H9 (cell line): Measurements from ENCODE around the gene TRIM9. TPM values are rescaled to one million over a fixed set of nuclear protein-coding genes. Genes with fewer than 3 reads are reported as not detected.

Source experiments
- DNase-seq: peaks from one replicate; pipeline ENCODE4 v3.0.0-alpha.2; 2017
- H2AFZ ChIP-seq: one replicate; pipeline ENCODE4 v1.6.1; 2013; ENCODE audit warnings: mild to moderate bottlenecking, low read length, control low read depth, moderate library complexity
- H2AK5ac ChIP-seq: 2 replicates; pipeline ENCODE4 v1.6.1; 2013; ENCODE audit warnings: low read length, control low read depth, mixed read lengths; ENCODE audit not compliant: insufficient read length
- H2BK120ac ChIP-seq: one replicate; pipeline ENCODE4 v1.6.1; 2013; ENCODE audit warnings: low read depth, mild to moderate bottlenecking, low read length, control low read depth, inconsistent platforms; ENCODE audit not compliant: poor library complexity, severe bottlenecking
- H2BK12ac ChIP-seq: 2 replicates; pipeline ENCODE4 v1.6.1; 2013; ENCODE audit warnings: low read length, control low read depth, mixed read lengths, low read depth; ENCODE audit not compliant: insufficient read length
- H2BK15ac ChIP-seq: 2 replicates; pipeline ENCODE4 v1.6.1; 2013; ENCODE audit warnings: low read depth, low read length, control low read depth
- H2BK20ac ChIP-seq: one replicate; pipeline ENCODE4 v1.6.1; 2013; ENCODE audit warnings: low read depth, mild to moderate bottlenecking, low read length, control low read depth, inconsistent platforms; ENCODE audit not compliant: poor library complexity, severe bottlenecking
- H2BK5ac ChIP-seq: 2 replicates; pipeline ENCODE4 v1.6.1; 2013; ENCODE audit warnings: low read length, control low read depth, mixed read lengths; ENCODE audit not compliant: insufficient read length
- H3K14ac ChIP-seq: 2 replicates; pipeline ENCODE4 v1.6.1; 2013; ENCODE audit warnings: low read length, control low read depth; ENCODE audit not compliant: insufficient read depth
- H3K18ac ChIP-seq: 2 replicates; pipeline ENCODE4 v1.6.1; 2013; ENCODE audit warnings: low read depth, mild to moderate bottlenecking, mixed read lengths, low read length, control low read depth; ENCODE audit not compliant: insufficient read length
- H3K23ac ChIP-seq: 2 replicates; pipeline ENCODE4 v1.6.1; 2013; ENCODE audit warnings: low read length, control low read depth, mixed read lengths, low read depth; ENCODE audit not compliant: insufficient read length
- H3K23me2 ChIP-seq: 2 replicates; pipeline ENCODE4 v1.6.1; 2013; ENCODE audit warnings: low read depth, mild to moderate bottlenecking, mixed read lengths, low read length, control low read depth; ENCODE audit not compliant: insufficient read length, poor library complexity, severe bottlenecking
- H3K27ac ChIP-seq: 2 replicates; pipeline ENCODE4 v1.5.1; 2013; ENCODE audit warnings: low read length, control low read depth, mixed read lengths, low read depth; ENCODE audit not compliant: insufficient read length
- H3K27me3 ChIP-seq: 2 replicates; pipeline ENCODE4 v1.6.1; 2013; ENCODE audit warnings: low read length, control low read depth, inconsistent platforms; ENCODE audit not compliant: insufficient read depth
- H3K4ac ChIP-seq: 2 replicates; pipeline ENCODE4 v1.6.1; 2013; ENCODE audit warnings: low read depth, mild to moderate bottlenecking, control low read depth, inconsistent platforms, low read length, moderate library complexity
- H3K4me1 ChIP-seq: 2 replicates; pipeline ENCODE4 v1.6.1; 2013; ENCODE audit warnings: low read length, control low read depth, inconsistent platforms; ENCODE audit not compliant: insufficient read depth
- H3K4me2 ChIP-seq: 2 replicates; pipeline ENCODE4 v1.6.1; 2013; ENCODE audit warnings: low read length, control low read depth, mixed read lengths; ENCODE audit not compliant: insufficient read length, insufficient read depth
- H3K56ac ChIP-seq: 2 replicates; pipeline ENCODE4 v1.6.1; 2013; ENCODE audit warnings: low read depth, mild to moderate bottlenecking, mixed read lengths, low read length, control low read depth; ENCODE audit not compliant: insufficient read length
- H3K79me1 ChIP-seq: 2 replicates; pipeline ENCODE4 v1.6.1; 2013; ENCODE audit warnings: low read depth, mild to moderate bottlenecking, moderate library complexity, low read length, control low read depth, inconsistent platforms; ENCODE audit not compliant: insufficient read depth, poor library complexity, severe bottlenecking
- H3K79me2 ChIP-seq: 2 replicates; pipeline ENCODE4 v1.6.1; 2013; ENCODE audit warnings: low read length, control low read depth, inconsistent platforms; ENCODE audit not compliant: insufficient read depth
- H3K9ac ChIP-seq: 2 replicates; pipeline ENCODE4 v1.6.1; 2013; ENCODE audit warnings: low read length, control low read depth, mixed read lengths; ENCODE audit not compliant: insufficient read length; ENCODE audit errors: extremely low read depth
- H3K9me3 ChIP-seq: one replicate; pipeline ENCODE4 v1.6.1; 2013; ENCODE audit warnings: low read depth, low read length, inconsistent platforms; ENCODE audit not compliant: control insufficient read depth
- H3T11ph ChIP-seq: one replicate; pipeline ENCODE4 v1.6.1; 2013; ENCODE audit warnings: mild to moderate bottlenecking, low read length, control low read depth, inconsistent platforms
- H4K20me1 ChIP-seq: one replicate; pipeline ENCODE4 v1.6.1; 2013; ENCODE audit not compliant: control insufficient read depth, insufficient read length, insufficient read depth
- H4K5ac ChIP-seq: 2 replicates; pipeline ENCODE4 v1.6.1; 2013; ENCODE audit warnings: low read depth, mild to moderate bottlenecking, mixed read lengths, low read length, control low read depth; ENCODE audit not compliant: insufficient read length
- H4K8ac ChIP-seq: replicated peaks from 2 replicates; pipeline ENCODE4 v1.6.1; 2013; ENCODE audit warnings: low read length, control low read depth, mixed read lengths, low read depth; ENCODE audit not compliant: insufficient read length
- H4K91ac ChIP-seq: 2 replicates; pipeline ENCODE4 v1.6.1; 2013; ENCODE audit warnings: low read depth, mild to moderate bottlenecking, moderate library complexity, mixed read lengths, low read length, control low read depth; ENCODE audit not compliant: insufficient read length
- H3K27ac Mint-ChIP-seq, 3 experiments: 2 replicates in 2 of 3; 3 replicates in 1 of 3; pipeline ENCODE4 v1.8.0; 2020 to 2021; ENCODE audit warnings: mixed read lengths in 3 of 3, mild to moderate bottlenecking in 1 of 3, moderate library complexity in 1 of 3
- H3K27me3 Mint-ChIP-seq: 2 replicates; pipeline ENCODE4 v1.8.0; 2021; ENCODE audit warnings: low read depth, mild to moderate bottlenecking, moderate library complexity, mixed read lengths
- H3K36me3 Mint-ChIP-seq, 3 experiments: 2 replicates in 2 of 3; 3 replicates in 1 of 3; pipeline ENCODE4 v1.8.0; 2020 to 2021; ENCODE audit warnings: low read depth in 3 of 3, mixed read lengths in 3 of 3; ENCODE audit not compliant: insufficient read depth in 1 of 3
- H3K4me1 Mint-ChIP-seq, 2 experiments: 2 replicates each; pipeline ENCODE4 v1.8.0; 2020; ENCODE audit warnings: mixed read lengths in 2 of 2
- H3K4me3 Mint-ChIP-seq, 2 experiments: 2 replicates in 1 of 2; 3 replicates in 1 of 2; pipeline ENCODE4 v1.8.0; 2020 to 2021; ENCODE audit warnings: mild to moderate bottlenecking in 2 of 2, mixed read lengths in 2 of 2, moderate library complexity in 1 of 2
- H3K9me3 Mint-ChIP-seq, 2 experiments: 2 replicates in 1 of 2; 3 replicates in 1 of 2; pipeline ENCODE4 v1.8.0; 2020; ENCODE audit warnings: mild to moderate bottlenecking in 2 of 2, mixed read lengths in 2 of 2, moderate library complexity in 1 of 2
- WGBS: extraction: QIAGEN DNeasy Blood & Tissue Kit; methylation state at CpG from one replicate; pipeline ENCODE4 v1.1.7; 2013; ENCODE audit warnings: missing lambda C conversion rate, low lambda C conversion rate, mixed read lengths; ENCODE audit not compliant: insufficient read length; ENCODE audit errors: extremely low coverage; 5-methylcytosine and 5-hydroxymethylcytosine counted together
- total RNA-seq: library from RNA; stranded (reverse); gene quantifications from 2 replicates; pipeline ENCODE4 v1.2.1, GENCODE V29; 2021
- TF ChIP-seq, protein P1 (sequence below): fragments of 200-600 bp; sonication (generic); conservative IDR thresholded peaks from 3 replicates; pipeline ENCODE4 v1.8.0; 2021; ENCODE audit warnings: antibody characterized with exemption, mild to moderate bottlenecking

TRIM9 gene
- total RNA-seq, 1 experiment from 2014 or later = 0.98 TPM

DNA sequence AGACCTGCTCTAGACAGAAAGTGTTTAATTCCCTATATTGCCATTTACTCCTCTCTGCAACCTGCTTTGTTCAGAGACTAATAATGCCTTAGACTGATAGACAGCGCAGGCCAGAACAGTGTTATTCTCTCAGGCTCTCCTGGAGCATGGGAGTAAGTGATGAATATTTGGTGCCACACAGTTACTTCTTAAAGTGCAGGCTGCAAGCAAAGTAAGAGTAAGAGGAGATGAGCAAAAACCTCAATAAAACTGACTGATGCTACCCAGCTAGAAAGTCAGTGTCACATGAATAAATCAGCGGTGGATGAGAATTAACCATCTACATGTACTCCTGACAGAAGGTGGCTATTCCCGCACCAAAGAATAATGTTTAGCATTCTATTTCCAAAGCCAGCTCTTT lies 9.9 kb downstream of the TRIM9 start:
- H3K36me3 Mint-ChIP-seq = no peaks in the 10 kb centered on the region
- H3K4ac ChIP-seq = no peak overlapping the region
- no peaks in the 10 kb centered on the region for H3K79me1 ChIP-seq
- no peaks in the 10 kb centered on the region for H3K9me3 Mint-ChIP-seq
- no peak overlapping the region for H3K9ac ChIP-seq
- H2BK120ac ChIP-seq = no peak overlapping the region
- no peak overlapping the region for H4K8ac ChIP-seq
- H2AFZ ChIP-seq = no peak overlapping the region
- no peak overlapping the region for H3K56ac ChIP-seq
- TF ChIP-seq, protein P1, sequence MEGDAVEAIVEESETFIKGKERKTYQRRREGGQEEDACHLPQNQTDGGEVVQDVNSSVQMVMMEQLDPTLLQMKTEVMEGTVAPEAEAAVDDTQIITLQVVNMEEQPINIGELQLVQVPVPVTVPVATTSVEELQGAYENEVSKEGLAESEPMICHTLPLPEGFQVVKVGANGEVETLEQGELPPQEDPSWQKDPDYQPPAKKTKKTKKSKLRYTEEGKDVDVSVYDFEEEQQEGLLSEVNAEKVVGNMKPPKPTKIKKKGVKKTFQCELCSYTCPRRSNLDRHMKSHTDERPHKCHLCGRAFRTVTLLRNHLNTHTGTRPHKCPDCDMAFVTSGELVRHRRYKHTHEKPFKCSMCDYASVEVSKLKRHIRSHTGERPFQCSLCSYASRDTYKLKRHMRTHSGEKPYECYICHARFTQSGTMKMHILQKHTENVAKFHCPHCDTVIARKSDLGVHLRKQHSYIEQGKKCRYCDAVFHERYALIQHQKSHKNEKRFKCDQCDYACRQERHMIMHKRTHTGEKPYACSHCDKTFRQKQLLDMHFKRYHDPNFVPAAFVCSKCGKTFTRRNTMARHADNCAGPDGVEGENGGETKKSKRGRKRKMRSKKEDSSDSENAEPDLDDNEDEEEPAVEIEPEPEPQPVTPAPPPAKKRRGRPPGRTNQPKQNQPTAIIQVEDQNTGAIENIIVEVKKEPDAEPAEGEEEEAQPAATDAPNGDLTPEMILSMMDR = no peak
- H3K4me3 Mint-ChIP-seq = no peak overlapping the region
- H3K23me2 ChIP-seq = no peaks in the 10 kb centered on the region
- no peak overlapping the region for H3K23ac ChIP-seq
- no peak overlapping the region for H4K91ac ChIP-seq
- no peak overlapping the region for H3K27ac ChIP-seq
- H2AK5ac ChIP-seq = no peak overlapping the region
- no peaks in the 10 kb centered on the region for H3K79me2 ChIP-seq
- H3K4me1 Mint-ChIP-seq = peaks cover 2% of the 10 kb centered on the region in 2 experiments; a peak in 1 of 4 replicates
- no peak overlapping the region for H2BK15ac ChIP-seq
- H3K14ac ChIP-seq = no peak overlapping the region
- WGBS = no CpG with 5 or more reads among the region's 3 CpGs
- no peak overlapping the region for H2BK12ac ChIP-seq
- H4K20me1 ChIP-seq = no peaks in the 10 kb centered on the region
- H3K27me3 ChIP-seq = no peaks in the 10 kb centered on the region
- peaks cover 3% of the 10 kb centered on the region; the same call in 1 of the 2 replicates for H3K4me1 ChIP-seq
- H2BK5ac ChIP-seq = no peak overlapping the region
- H3K4me2 ChIP-seq = no peak overlapping the region
- no peak overlapping the region for H3K27ac Mint-ChIP-seq
- H4K5ac ChIP-seq = no peak overlapping the region
- no peak overlapping the region for H3K18ac ChIP-seq
- no peak overlapping the region for H3T11ph ChIP-seq
- H3K9me3 ChIP-seq = no peaks in the 10 kb centered on the region
- no peak overlapping the region for H2BK20ac ChIP-seq
- H3K27me3 Mint-ChIP-seq = no peaks in the 10 kb centered on the region
- no peak for DNase-seq
